Measurements from ENCODE around the gene NELFB.

Gene NELFB

DNA sequence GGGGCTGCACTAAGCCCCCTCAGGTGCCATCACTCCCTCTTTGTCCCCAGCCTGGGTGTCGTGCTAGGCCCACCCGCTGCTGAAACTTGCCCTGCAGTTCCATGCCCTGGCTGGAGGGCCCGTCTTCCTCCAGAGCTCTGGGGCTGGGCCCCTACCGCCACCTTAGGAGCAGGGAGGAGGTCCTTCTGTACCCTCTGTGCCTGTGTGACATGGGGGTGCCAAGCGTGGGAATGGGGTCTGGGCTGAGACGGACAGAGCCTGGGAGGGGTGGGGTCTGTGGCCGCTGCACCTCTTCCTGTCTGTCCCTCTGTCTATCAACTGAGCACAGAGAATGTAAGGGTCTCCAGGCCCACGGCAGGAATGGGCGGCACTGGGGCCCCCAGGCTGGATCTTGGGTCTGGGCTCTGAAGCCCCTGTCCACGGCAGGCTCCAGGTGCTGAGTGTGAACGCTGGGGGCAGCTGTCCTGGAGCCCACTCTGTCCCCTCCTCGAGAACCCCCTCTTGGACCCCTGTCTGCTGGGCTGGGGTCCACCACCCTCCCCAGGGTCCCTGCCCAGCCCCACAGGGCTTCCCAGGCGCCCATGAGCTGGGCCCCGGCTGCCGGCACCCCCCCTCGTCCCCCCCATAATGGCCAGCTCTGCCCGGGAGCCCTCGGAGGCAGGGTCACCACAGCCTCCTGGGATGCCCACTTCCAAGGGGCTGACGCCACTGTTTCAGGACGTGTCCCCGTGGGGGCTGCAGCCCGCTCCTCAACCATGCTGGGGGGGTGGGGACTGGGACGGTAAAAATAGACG, 62.8 kb downstream of the NELFB start:
- no peaks in the 10 kb centered on the region for H3K9me3 ChIP-seq (ENCODE audit: low read length)
- no peaks in the 10 kb centered on the region for H3K79me2 ChIP-seq (ENCODE audit: insufficient read depth, low read length)
- H3K4me3 ChIP-seq (ENCODE audit: low read depth, low read length, poor library complexity, severe bottlenecking), result no peak overlapping the region
- TF ChIP-seq, protein P1, sequence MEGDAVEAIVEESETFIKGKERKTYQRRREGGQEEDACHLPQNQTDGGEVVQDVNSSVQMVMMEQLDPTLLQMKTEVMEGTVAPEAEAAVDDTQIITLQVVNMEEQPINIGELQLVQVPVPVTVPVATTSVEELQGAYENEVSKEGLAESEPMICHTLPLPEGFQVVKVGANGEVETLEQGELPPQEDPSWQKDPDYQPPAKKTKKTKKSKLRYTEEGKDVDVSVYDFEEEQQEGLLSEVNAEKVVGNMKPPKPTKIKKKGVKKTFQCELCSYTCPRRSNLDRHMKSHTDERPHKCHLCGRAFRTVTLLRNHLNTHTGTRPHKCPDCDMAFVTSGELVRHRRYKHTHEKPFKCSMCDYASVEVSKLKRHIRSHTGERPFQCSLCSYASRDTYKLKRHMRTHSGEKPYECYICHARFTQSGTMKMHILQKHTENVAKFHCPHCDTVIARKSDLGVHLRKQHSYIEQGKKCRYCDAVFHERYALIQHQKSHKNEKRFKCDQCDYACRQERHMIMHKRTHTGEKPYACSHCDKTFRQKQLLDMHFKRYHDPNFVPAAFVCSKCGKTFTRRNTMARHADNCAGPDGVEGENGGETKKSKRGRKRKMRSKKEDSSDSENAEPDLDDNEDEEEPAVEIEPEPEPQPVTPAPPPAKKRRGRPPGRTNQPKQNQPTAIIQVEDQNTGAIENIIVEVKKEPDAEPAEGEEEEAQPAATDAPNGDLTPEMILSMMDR (IDR thresholded peaks at IDR 0.05; ENCODE audit: low read length), result no peak
- TF ChIP-seq EZH2 (IDR thresholded peaks at IDR 0.05; ENCODE audit: borderline replicate concordance, low read length), result no peak
- H4K20me1 ChIP-seq (ENCODE audit: insufficient read depth, low read length), result no peaks in the 10 kb centered on the region
- no peaks in the 10 kb centered on the region for H3K9me2 ChIP-seq (ENCODE audit: low read depth, low read length)
- H3K27me3 ChIP-seq (ENCODE audit: insufficient read depth, low read length), result 0 out of 2 replicates have a peak, but pooled peaks cover 5% of the 10 kb centered on the region
- no peaks in the 10 kb centered on the region for H3K36me3 ChIP-seq (ENCODE audit: insufficient read depth, low read length)
- no peak overlapping the region for H3K4me2 ChIP-seq (ENCODE audit: low read length)
- no peak overlapping the region for H2AFZ ChIP-seq (ENCODE audit: low read length)
- no peak overlapping the region for H3K9ac ChIP-seq (ENCODE audit: low read length)
- no peak overlapping the region for H3K27ac ChIP-seq (ENCODE audit: low read depth, low read length, poor library complexity, severe bottlenecking)
- H3K4me1 ChIP-seq (ENCODE audit: insufficient read depth, low read length, severe bottlenecking), result peaks cover 6% of the 10 kb centered on the region
- no peaks in the 10 kb centered on the region for H3F3A ChIP-seq (ENCODE audit: insufficient read depth, low read length)

DNA sequence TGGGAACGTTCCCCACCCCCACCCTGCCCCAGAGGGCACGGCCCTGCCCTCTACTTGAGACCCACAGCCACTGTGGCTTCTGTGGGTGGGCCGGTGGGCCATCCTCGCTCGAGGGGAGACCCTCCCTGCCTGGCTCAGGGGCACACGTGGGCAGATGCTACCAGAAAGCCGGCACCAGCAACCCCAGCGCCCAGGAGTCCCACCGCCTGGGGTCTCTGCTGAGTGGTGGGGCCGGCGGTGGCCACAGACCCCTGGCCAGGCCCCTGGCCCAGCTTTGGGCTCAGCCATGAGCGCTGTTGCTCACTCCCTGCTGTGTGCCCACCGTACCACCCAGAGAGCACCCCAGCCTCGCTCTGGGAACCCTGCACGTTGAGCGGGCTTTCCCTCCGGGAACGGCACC, 63.5 kb downstream of the NELFB start:
- H3K79me2 ChIP-seq (ENCODE audit: insufficient read depth, low read length), result no peaks in the 10 kb centered on the region
- no peaks in the 10 kb centered on the region for H3K36me3 ChIP-seq (ENCODE audit: insufficient read depth, low read length)
- 0 out of 2 replicates have a peak, but pooled peaks cover under 1% of the 10 kb centered on the region for H3K27me3 ChIP-seq (ENCODE audit: insufficient read depth, low read length)
- H4K20me1 ChIP-seq (ENCODE audit: insufficient read depth, low read length), result no peaks in the 10 kb centered on the region
- no peak overlapping the region for H3K27ac ChIP-seq (ENCODE audit: low read depth, low read length, poor library complexity, severe bottlenecking)
- H3K9ac ChIP-seq (ENCODE audit: low read length), result no peak overlapping the region
- no peaks in the 10 kb centered on the region for H3K9me2 ChIP-seq (ENCODE audit: low read depth, low read length)
- H3F3A ChIP-seq (ENCODE audit: insufficient read depth, low read length), result no peaks in the 10 kb centered on the region
- no peak for TF ChIP-seq EZH2 (IDR thresholded peaks at IDR 0.05; ENCODE audit: borderline replicate concordance, low read length)
- TF ChIP-seq, protein P1 (IDR thresholded peaks at IDR 0.05; ENCODE audit: low read length), result no peak
- H3K4me1 ChIP-seq (ENCODE audit: insufficient read depth, low read length, severe bottlenecking), result peaks cover 6% of the 10 kb centered on the region
- H3K4me2 ChIP-seq (ENCODE audit: low read length), result no peak overlapping the region
- no peaks in the 10 kb centered on the region for H3K9me3 ChIP-seq (ENCODE audit: low read length)
- H2AFZ ChIP-seq (ENCODE audit: low read length), result no peak overlapping the region
- H3K4me3 ChIP-seq (ENCODE audit: low read depth, low read length, poor library complexity, severe bottlenecking), result no peak overlapping the region

DNA sequence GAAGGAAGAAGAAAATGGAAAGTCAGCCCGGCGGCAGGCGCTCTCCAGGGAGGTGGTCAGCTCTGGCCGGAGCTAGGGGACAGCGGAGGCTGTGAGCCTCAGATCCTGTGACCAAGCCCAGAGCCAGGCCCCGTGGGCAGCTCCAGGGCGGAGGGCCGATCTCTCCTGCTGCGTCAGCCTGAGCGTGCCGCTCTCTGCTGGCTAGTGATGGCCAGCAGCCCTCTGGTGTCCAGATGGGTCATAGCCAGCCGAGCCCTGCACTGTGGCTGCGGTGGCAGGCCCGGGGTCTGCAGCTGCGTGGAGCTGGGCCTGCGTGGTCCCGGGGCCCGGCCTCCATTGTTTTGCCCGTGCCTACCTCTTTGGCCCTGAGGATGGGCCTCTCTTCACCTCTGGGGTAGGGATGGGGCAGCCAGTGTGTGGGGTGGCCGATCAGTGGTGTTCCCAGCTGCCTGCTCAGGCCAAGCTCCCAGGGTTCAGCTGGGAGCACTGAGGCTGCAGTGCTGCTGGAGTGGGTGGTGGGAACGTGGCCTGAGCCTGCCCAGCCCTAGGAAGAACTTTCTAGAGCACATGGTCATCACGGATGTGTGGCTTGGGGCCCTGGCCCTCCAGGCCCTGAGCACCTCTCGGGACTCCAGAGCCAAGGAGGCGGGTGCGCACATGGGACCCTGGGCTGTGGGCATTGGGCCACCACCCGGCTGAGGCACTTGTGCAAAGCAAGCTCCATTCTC, 64.0 kb downstream of the NELFB start:
- no peaks in the 10 kb centered on the region for H3F3A ChIP-seq (ENCODE audit: insufficient read depth, low read length)
- H3K4me3 ChIP-seq (ENCODE audit: low read depth, low read length, poor library complexity, severe bottlenecking), result no peak overlapping the region
- no peak overlapping the region for H3K27ac ChIP-seq (ENCODE audit: low read depth, low read length, poor library complexity, severe bottlenecking)
- no peaks in the 10 kb centered on the region for H3K27me3 ChIP-seq (ENCODE audit: insufficient read depth, low read length)
- no peak overlapping the region for H2AFZ ChIP-seq (ENCODE audit: low read length)
- H3K9me2 ChIP-seq (ENCODE audit: low read depth, low read length), result no peaks in the 10 kb centered on the region
- no peaks in the 10 kb centered on the region for H3K79me2 ChIP-seq (ENCODE audit: insufficient read depth, low read length)
- no peak overlapping the region for H3K9ac ChIP-seq (ENCODE audit: low read length)
- no peaks in the 10 kb centered on the region for H4K20me1 ChIP-seq (ENCODE audit: insufficient read depth, low read length)
- TF ChIP-seq, protein P1 (IDR thresholded peaks at IDR 0.05; ENCODE audit: low read length), result no peak
- TF ChIP-seq EZH2 (IDR thresholded peaks at IDR 0.05; ENCODE audit: borderline replicate concordance, low read length), result no peak
- peaks cover 6% of the 10 kb centered on the region for H3K4me1 ChIP-seq (ENCODE audit: insufficient read depth, low read length, severe bottlenecking)
- H3K4me2 ChIP-seq (ENCODE audit: low read length), result no peak overlapping the region
- H3K36me3 ChIP-seq (ENCODE audit: insufficient read depth, low read length), result no peaks in the 10 kb centered on the region
- H3K9me3 ChIP-seq (ENCODE audit: low read length), result no peaks in the 10 kb centered on the region

All from OCI-LY1 (cell line).